Upper lobe of left lung (tissue), 6 donors: ENCODE data around the gene MLN. TPM values are rescaled to one million over a fixed set of nuclear protein-coding genes. Genes with fewer than 3 reads are reported as not detected.

Experiments
- ATAC-seq, 2 donors: fragments of 200-7000 bp; cut with Tn5 transposase; one replicate each; pipeline ENCODE4 v1.9.1; 2022; ENCODE audit warnings: mild to moderate bottlenecking in 2 of 2, moderate library complexity in 2 of 2; ENCODE audit not compliant: low FRiP score in 2 of 2
- DNase-seq, 2 donors: peaks; one replicate each; pipeline ENCODE4 v3.0.0-alpha.2; 2019 to 2020
- H3K27ac ChIP-seq, 4 donors: fragments of 200-600 bp; sonication (generic); one replicate each; pipeline ENCODE4 v1.5.1; 2016 to 2019
- H3K27me3 ChIP-seq, 4 donors: fragments of 200-600 bp; sonication (generic); one replicate each; pipeline ENCODE4 v1.5.1; 2017 to 2019
- H3K36me3 ChIP-seq, 4 donors: fragments of 200-600 bp; sonication (generic); one replicate each; pipeline ENCODE4 v1.5.1; 2016 to 2019
- H3K4me1 ChIP-seq, 4 donors: fragments of 200-600 bp; sonication (generic); one replicate each; pipeline ENCODE4 v1.5.1; 2018 to 2019
- H3K4me3 ChIP-seq, 4 donors: fragments of 200-600 bp; sonication (generic); one replicate each; pipeline ENCODE4 v1.5.1; 2017 to 2019; ENCODE audit warnings: mild to moderate bottlenecking in 2 of 4, moderate library complexity in 1 of 4
- H3K9me3 ChIP-seq, 4 donors: fragments of 200-600 bp; sonication (generic); one replicate each; pipeline ENCODE4 v1.5.1; 2018 to 2019
- CTCF ChIP-seq, 6 experiments: fragments of 450-650 bp in 4 of 6; fragments of 200-600 bp in 2 of 6; sonication (generic) in 2 of 6; IDR thresholded peaks; one replicate each; pipeline ENCODE4 v1.5.1; 2016 to 2019; ENCODE audit warnings: antibody characterized with exemption in 6 of 6
- EP300 ChIP-seq, 4 donors: sonication (generic); formaldehyde crosslinking; IDR thresholded peaks; one replicate each; pipeline ENCODE4 v1.5.1; 2017; ENCODE audit warnings: antibody characterized with exemption in 4 of 4, control low read depth in 2 of 4
- POLR2A ChIP-seq, 4 donors: fragments of 450-650 bp; IDR thresholded peaks; one replicate each; pipeline ENCODE4 v1.5.1; 2016 to 2017; ENCODE audit warnings: antibody characterized with exemption in 4 of 4, mild to moderate bottlenecking in 2 of 4
- POLR2AphosphoS5 ChIP-seq, 2 donors: sonication (generic); formaldehyde crosslinking; IDR thresholded peaks; one replicate each; pipeline ENCODE4 v1.5.1; 2017; ENCODE audit warnings: antibody characterized with exemption in 2 of 2
- WGBS, 2 donors: methylation state at CpG; one replicate each; pipeline ENCODE4 v1.1.5; 2017 to 2018; 5-methylcytosine and 5-hydroxymethylcytosine counted together
- total RNA-seq, 6 donors: library from RNA; depleted of rRNA in 4 of 6; stranded (reverse); fragments of >200 nt in 4 of 6; gene quantifications; one replicate each; pipeline versions ENCODE4 v1.1.0 to v1.2.1, GENCODE V29; 2016 to 2021
- donor health status: DM: no; HTN: no; CAD: no; lungs with moderate emphysema.
- donor health status: DM: no; HTN: yes; CAD: no; lungs with severe emphysema.

MLN gene
- total RNA-seq, 6 donors from 2014 or later, result not detected

- no peak overlapping the region for H3K4me3 ChIP-seq
- DNase-seq, result no peak
- H3K27ac ChIP-seq, result no peak overlapping the region
- H3K36me3 ChIP-seq, result no peaks in the 10 kb centered on the region
- WGBS, 2 donors, result 82 to 83% methylated on average over 13 of the region's 13 CpGs
- H3K27me3 ChIP-seq, result no peaks in the 10 kb centered on the region
- ATAC-seq, result no peak
- TF ChIP-seq CTCF (IDR thresholded peaks at IDR 0.05) (no peak), POLR2AphosphoS5 (IDR thresholded peaks at IDR 0.05) (no peak), EP300 (IDR thresholded peaks at IDR 0.05) (no peak), POLR2A (IDR thresholded peaks at IDR 0.05) (no peak)
- no peaks in the 10 kb centered on the region for H3K9me3 ChIP-seq
- H3K4me1 ChIP-seq, result no peaks in the 10 kb centered on the region
Observed at GRCh38 chr6:33800248-33800969, 3.4 kb downstream of the MLN start.

GRCh38 chr6:33799454-33800113, 4.2 kb downstream of the MLN start:
- no peak for TF ChIP-seq EP300 (IDR thresholded peaks at IDR 0.05)
- no peak for TF ChIP-seq POLR2A (IDR thresholded peaks at IDR 0.05)
- no peak for TF ChIP-seq CTCF (IDR thresholded peaks at IDR 0.05)
- no peak for TF ChIP-seq POLR2AphosphoS5 (IDR thresholded peaks at IDR 0.05)
- Histone ChIP-seq H3K27me3 (no peaks in the 10 kb centered on the region), H3K9me3 (no peaks in the 10 kb centered on the region), H3K36me3 (no peaks in the 10 kb centered on the region), H3K27ac (no peak overlapping the region), H3K4me1 (no peaks in the 10 kb centered on the region), H3K4me3 (no peak overlapping the region)
- WGBS, 2 donors, result 54 to 64% methylated on average over 4 of the region's 4 CpGs
- ATAC-seq (no peak), DNase-seq (no peak)

- no peaks in the 10 kb centered on the region for H3K9me3 ChIP-seq
- H3K27ac ChIP-seq, result no peak overlapping the region
- WGBS, 2 donors, result 71 to 82% methylated on average over 12 to 13 of the region's 13 CpGs
- H3K4me3 ChIP-seq, result no peak overlapping the region
- TF ChIP-seq POLR2AphosphoS5 (IDR thresholded peaks at IDR 0.05), result no peak
- H3K4me1 ChIP-seq, result no peaks in the 10 kb centered on the region
- H3K27me3 ChIP-seq, result no peaks in the 10 kb centered on the region
- no peaks in the 10 kb centered on the region for H3K36me3 ChIP-seq
- DNase-seq (no peak), ATAC-seq (no peak)
Observed at GRCh38 chr6:33798343-33798848, 5.4 kb downstream of the MLN start.

GRCh38 chr6:33797626-33798342, 6.0 kb downstream of the MLN start:
- Histone ChIP-seq H3K4me1 (no peaks in the 10 kb centered on the region), H3K36me3 (no peaks in the 10 kb centered on the region), H3K27me3 (no peaks in the 10 kb centered on the region), H3K9me3 (no peaks in the 10 kb centered on the region), H3K27ac (no peak overlapping the region), H3K4me3 (no peak overlapping the region)
- ATAC-seq (no peak), DNase-seq (no peak)
- TF ChIP-seq POLR2AphosphoS5 (IDR thresholded peaks at IDR 0.05) (no peak), CTCF (IDR thresholded peaks at IDR 0.05) (no peak), POLR2A (IDR thresholded peaks at IDR 0.05) (no peak), EP300 (IDR thresholded peaks at IDR 0.05) (no peak)
- WGBS, 2 donors, result 76% methylated on average over 10 of the region's 10 CpGs

GRCh38 chr6:33794910-33795623, 8.7 kb downstream of the MLN start:
- Histone ChIP-seq H3K27me3 (no peaks in the 10 kb centered on the region), H3K4me3 (no peak overlapping the region), H3K4me1 (no peaks in the 10 kb centered on the region), H3K9me3 (no peaks in the 10 kb centered on the region), H3K27ac (no peak overlapping the region), H3K36me3 (no peaks in the 10 kb centered on the region)
- DNase-seq (no peak), ATAC-seq (no peak)
- TF ChIP-seq POLR2AphosphoS5 (IDR thresholded peaks at IDR 0.05) (no peak), EP300 (IDR thresholded peaks at IDR 0.05) (no peak), CTCF (IDR thresholded peaks at IDR 0.05) (no peak), POLR2A (IDR thresholded peaks at IDR 0.05) (no peak)
- 41 to 48% methylated on average over 7 to 14 of the region's 14 CpGs for WGBS, 2 donors
